ENCODE measurements around the gene RWDD4.
A peak's percentile ranks its signal among the peaks of the same experiment; 100 is the strongest.

RWDD4 gene

GRCh38 chr4:183659029-183659871 lies at the start of gene RWDD4, which contains the start of gene TRAPPC11:
Gene RWDD4, minus strand, starts transcription at chr4:183659185. Its CDS starts 233 bp downstream, at chr4:183658952.
Gene TRAPPC11, plus strand, starts transcription at chr4:183659293. Its CDS starts 4,575 bp downstream, at chr4:183663868.
- peak; percentile 96 for DNase-seq

- no peak for DNase-seq
These were observed 43.5 kb upstream of the RWDD4 start for GRCh38 chr4:183702492-183702891.

- no peak for DNase-seq
These were observed 41.4 kb upstream of the RWDD4 start for GRCh38 chr4:183700407-183700806.

GRCh38 chr4:183698909-183699308 lies 39.9 kb upstream of the RWDD4 start:
- no peak for DNase-seq

GRCh38 chr4:183691897-183692296 lies 32.9 kb upstream of the RWDD4 start:
- no peak for DNase-seq

GRCh38 chr4:183691006-183691405 lies 32.0 kb upstream of the RWDD4 start:
- DNase-seq, result no peak

GRCh38 chr4:183688216-183688615 lies 29.2 kb upstream of the RWDD4 start:
- DNase-seq, result no peak

- DNase-seq, result no peak
These were observed 27.5 kb upstream of the RWDD4 start for GRCh38 chr4:183686461-183686860.

GRCh38 chr4:183681119-183681518 lies 22.1 kb upstream of the RWDD4 start:
- no peak for DNase-seq

- no peak for DNase-seq
These were observed 16.6 kb upstream of the RWDD4 start for GRCh38 chr4:183675625-183676024.

GRCh38 chr4:183674153-183674552 lies 15.2 kb upstream of the RWDD4 start:
- no peak for DNase-seq

- DNase-seq, result no peak
These were observed 12.1 kb upstream of the RWDD4 start for GRCh38 chr4:183670960-183671555.

- no peak for DNase-seq
These were observed 11.3 kb upstream of the RWDD4 start for GRCh38 chr4:183670251-183670650.

- no peak for DNase-seq
These were observed 7.1 kb upstream of the RWDD4 start for GRCh38 chr4:183666088-183666487.

- no peak for DNase-seq
These were observed 872 bp upstream of the RWDD4 start for GRCh38 chr4:183659872-183660242.

- peak; percentile 1 for DNase-seq
These were observed 490 bp downstream of the RWDD4 start for GRCh38 chr4:183658362-183659028.

GRCh38 chr4:183657564-183657963 lies 1.4 kb downstream of the RWDD4 start:
- DNase-seq, result no peak

GRCh38 chr4:183645326-183645725 lies 13.7 kb downstream of the RWDD4 start:
- no peak for DNase-seq

GRCh38 chr4:183639291-183639690 lies 19.7 kb downstream of the RWDD4 start:
- no peak for DNase-seq

GRCh38 chr4:183638436-183638835 lies 20.5 kb downstream of the RWDD4 start:
- no peak for DNase-seq

- no peak for DNase-seq
These were observed 21.5 kb downstream of the RWDD4 start for GRCh38 chr4:183637461-183637860.

- no peak for DNase-seq
These were observed 22.1 kb downstream of the RWDD4 start for GRCh38 chr4:183636923-183637322.

GRCh38 chr4:183636503-183636902 lies 22.5 kb downstream of the RWDD4 start:
- DNase-seq, result no peak

- DNase-seq, result no peak
These were observed 23.2 kb downstream of the RWDD4 start for GRCh38 chr4:183635741-183636140.
